Ishikawa (cell line): ENCODE measurements around the gene PDZD2.

Experiments used
- CEBPB ChIP-seq: IDR thresholded peaks from 2 replicates; pipeline ENCODE4 v1.6.1; 2012
- CREB1 ChIP-seq: IDR thresholded peaks from 2 replicates; pipeline ENCODE4 v1.6.1; 2012; ENCODE audit warnings: low read depth
- EGR1 ChIP-seq: IDR thresholded peaks from 2 replicates; pipeline ENCODE4 v1.6.1; 2012
- EP300 ChIP-seq: IDR thresholded peaks from 2 replicates; pipeline ENCODE4 v1.6.1; 2012; ENCODE audit warnings: borderline replicate concordance
- FOXM1 ChIP-seq: IDR thresholded peaks from 2 replicates; pipeline ENCODE4 v1.6.1; 2012; ENCODE audit warnings: low read depth, borderline replicate concordance
- NFIC ChIP-seq: IDR thresholded peaks from 2 replicates; pipeline ENCODE4 v1.6.1; 2012
- RAD21 ChIP-seq: IDR thresholded peaks from 2 replicates; pipeline ENCODE4 v1.6.1; 2012; ENCODE audit warnings: low read depth
- TAF1 ChIP-seq: IDR thresholded peaks from 2 replicates; pipeline ENCODE4 v1.6.1; 2012; ENCODE audit warnings: low read depth, mild to moderate bottlenecking
- TCF12 ChIP-seq: IDR thresholded peaks from 2 replicates; pipeline ENCODE4 v1.6.1; 2012; ENCODE audit warnings: low read depth
- TEAD4 ChIP-seq: IDR thresholded peaks from 2 replicates; pipeline ENCODE4 v1.6.1; 2012
- USF1 ChIP-seq: IDR thresholded peaks from 2 replicates; pipeline ENCODE4 v1.6.1; 2012
- YY1 ChIP-seq: IDR thresholded peaks from 2 replicates; pipeline ENCODE4 v1.6.1; 2012; ENCODE audit warnings: low read depth
- ZBTB7A ChIP-seq: IDR thresholded peaks from 2 replicates; pipeline ENCODE4 v1.6.1; 2012; ENCODE audit warnings: low read depth
- TF ChIP-seq, protein P1 (sequence below): IDR thresholded peaks from 2 replicates; pipeline ENCODE4 v1.6.1; 2012; ENCODE audit warnings: low read depth, mild to moderate bottlenecking
- TF ChIP-seq, protein P2 (sequence below): IDR thresholded peaks from 2 replicates; pipeline ENCODE4 v1.6.1; 2012

Gene PDZD2

DNA sequence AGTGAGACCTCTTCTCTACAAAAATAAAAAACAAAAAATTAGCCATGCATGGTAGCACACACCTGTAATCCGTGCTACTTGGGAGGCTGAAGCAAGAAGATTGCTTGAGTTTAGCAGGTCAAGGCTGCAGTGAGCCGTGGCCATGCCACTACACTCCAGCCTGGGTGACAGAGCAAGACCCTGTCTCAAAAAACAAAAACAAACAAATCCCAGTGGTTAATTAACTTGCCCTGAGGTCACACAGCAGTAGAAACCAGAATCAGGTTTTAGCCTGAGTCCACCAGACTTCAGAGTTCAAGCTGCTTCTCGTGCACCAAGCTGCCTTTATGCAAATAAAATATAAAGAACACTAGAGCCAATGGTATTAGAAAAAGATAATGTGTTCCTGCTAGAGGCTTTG, 365.5 kb downstream of the PDZD2 start:
- TF ChIP-seq TAF1 (no peak), ZBTB7A (no peak), EGR1 (no peak)
- TF ChIP-seq, protein P1, sequence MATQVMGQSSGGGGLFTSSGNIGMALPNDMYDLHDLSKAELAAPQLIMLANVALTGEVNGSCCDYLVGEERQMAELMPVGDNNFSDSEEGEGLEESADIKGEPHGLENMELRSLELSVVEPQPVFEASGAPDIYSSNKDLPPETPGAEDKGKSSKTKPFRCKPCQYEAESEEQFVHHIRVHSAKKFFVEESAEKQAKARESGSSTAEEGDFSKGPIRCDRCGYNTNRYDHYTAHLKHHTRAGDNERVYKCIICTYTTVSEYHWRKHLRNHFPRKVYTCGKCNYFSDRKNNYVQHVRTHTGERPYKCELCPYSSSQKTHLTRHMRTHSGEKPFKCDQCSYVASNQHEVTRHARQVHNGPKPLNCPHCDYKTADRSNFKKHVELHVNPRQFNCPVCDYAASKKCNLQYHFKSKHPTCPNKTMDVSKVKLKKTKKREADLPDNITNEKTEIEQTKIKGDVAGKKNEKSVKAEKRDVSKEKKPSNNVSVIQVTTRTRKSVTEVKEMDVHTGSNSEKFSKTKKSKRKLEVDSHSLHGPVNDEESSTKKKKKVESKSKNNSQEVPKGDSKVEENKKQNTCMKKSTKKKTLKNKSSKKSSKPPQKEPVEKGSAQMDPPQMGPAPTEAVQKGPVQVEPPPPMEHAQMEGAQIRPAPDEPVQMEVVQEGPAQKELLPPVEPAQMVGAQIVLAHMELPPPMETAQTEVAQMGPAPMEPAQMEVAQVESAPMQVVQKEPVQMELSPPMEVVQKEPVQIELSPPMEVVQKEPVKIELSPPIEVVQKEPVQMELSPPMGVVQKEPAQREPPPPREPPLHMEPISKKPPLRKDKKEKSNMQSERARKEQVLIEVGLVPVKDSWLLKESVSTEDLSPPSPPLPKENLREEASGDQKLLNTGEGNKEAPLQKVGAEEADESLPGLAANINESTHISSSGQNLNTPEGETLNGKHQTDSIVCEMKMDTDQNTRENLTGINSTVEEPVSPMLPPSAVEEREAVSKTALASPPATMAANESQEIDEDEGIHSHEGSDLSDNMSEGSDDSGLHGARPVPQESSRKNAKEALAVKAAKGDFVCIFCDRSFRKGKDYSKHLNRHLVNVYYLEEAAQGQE: no peak

GRCh38 chr5:32008746-32009145, 369.8 kb downstream of the PDZD2 start:
- TF ChIP-seq, protein P2, sequence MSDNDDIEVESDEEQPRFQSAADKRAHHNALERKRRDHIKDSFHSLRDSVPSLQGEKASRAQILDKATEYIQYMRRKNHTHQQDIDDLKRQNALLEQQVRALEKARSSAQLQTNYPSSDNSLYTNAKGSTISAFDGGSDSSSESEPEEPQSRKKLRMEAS: no peak
- TF ChIP-seq, protein P1: no peak
- no peak for TF ChIP-seq RAD21
- TF ChIP-seq CREB1: no peak
- TF ChIP-seq FOXM1: no peak
- TF ChIP-seq EP300: no peak

- TF ChIP-seq EP300 (no peak), RAD21 (no peak), CREB1 (no peak), YY1 (no peak), TAF1 (no peak)
- TF ChIP-seq, protein P2: no peak
Observed at GRCh38 chr5:32013658-32014057, 374.7 kb downstream of the PDZD2 start.

DNA sequence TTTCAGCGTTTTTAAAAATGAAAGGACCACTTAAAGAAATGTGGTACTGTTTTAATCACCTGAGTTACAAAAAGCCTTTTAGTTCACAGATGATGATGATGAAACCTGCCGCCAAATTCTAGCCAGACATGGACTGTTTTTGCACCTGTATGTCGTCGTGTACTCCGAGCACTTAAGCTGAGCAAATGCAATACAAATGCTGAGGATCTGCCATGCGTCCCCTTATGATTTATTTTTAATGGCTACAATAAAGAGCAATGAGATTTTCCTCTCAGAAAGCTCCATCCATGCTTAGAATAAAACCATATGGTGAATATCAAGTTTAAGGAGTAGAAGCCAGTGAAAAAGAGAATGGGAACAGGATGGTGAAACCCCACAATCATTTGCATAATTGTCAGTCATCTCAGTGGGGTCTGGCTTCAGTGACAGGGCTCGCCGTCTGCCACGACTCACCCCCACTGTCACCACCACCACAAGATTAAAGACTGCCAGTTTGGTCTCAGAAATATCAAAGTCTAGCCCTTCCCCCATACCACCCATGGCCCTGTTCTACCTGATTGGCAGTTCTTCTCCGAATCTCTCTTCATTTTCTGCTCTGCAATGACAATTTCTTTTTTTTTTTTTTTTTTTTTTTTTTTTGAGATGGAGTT, 375.3 kb downstream of the PDZD2 start:
- TF ChIP-seq NFIC: no peak
- no peak for TF ChIP-seq ZBTB7A
- no peak for TF ChIP-seq EP300
- TF ChIP-seq TAF1: no peak
- TF ChIP-seq CEBPB: no peak
- no peak for TF ChIP-seq FOXM1
- no peak for TF ChIP-seq YY1
- no peak for TF ChIP-seq CREB1
- TF ChIP-seq USF1: no peak
- no peak for TF ChIP-seq TCF12
- no peak for TF ChIP-seq EGR1
- TF ChIP-seq RAD21: no peak
- TF ChIP-seq TEAD4: no peak
- TF ChIP-seq, protein P1: no peak
- TF ChIP-seq, protein P2: no peak

DNA sequence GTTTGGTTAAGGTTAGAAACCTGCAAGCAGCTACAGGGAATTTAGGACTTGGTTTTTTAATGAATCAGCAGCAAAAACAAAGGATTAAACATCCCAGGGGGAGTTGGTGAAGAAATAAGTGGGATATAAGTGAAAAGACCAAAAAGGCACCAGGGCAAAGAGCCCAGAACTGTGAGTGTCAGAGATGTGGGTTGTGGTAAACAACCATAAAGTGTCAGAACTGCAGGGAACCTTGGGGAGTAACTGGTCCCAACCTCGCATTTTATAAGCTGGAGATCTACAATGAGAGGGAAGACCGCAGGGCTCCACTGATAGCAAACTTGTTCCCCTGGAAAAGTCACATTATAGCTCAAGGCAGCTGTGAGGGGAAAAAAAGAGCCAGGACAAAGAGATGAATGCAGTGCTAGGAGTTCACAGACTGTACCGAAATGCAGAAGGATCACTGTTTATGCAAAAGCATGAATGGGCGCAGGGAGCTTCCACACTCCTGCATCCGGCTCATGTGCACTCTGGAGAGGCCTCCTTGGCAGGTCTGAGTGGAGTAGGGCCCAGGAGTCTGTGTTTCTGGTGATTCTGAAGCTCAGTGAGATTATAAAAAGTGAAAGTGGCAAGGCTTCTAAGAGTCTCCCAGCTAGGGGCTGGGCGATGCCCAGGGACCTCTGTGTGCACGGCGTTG, 378.9 kb downstream of the PDZD2 start:
- no peak for TF ChIP-seq TCF12
- TF ChIP-seq YY1: no peak
- TF ChIP-seq, protein P2: no peak
- TF ChIP-seq, protein P1: no peak
- no peak for TF ChIP-seq FOXM1
- no peak for TF ChIP-seq USF1
- TF ChIP-seq TAF1: no peak
- no peak for TF ChIP-seq ZBTB7A
- no peak for TF ChIP-seq TEAD4
- no peak for TF ChIP-seq EP300
- TF ChIP-seq CEBPB: no peak
- no peak for TF ChIP-seq RAD21
- no peak for TF ChIP-seq CREB1
- no peak for TF ChIP-seq NFIC
